ENCODE results near the gene TSPAN8.
"Not testable (repeated sequence)": the region's sequence is repeated elsewhere in the genome, so short reads cannot be mapped to it uniquely, and the experiment has no call there.

Gene TSPAN8

DNA sequence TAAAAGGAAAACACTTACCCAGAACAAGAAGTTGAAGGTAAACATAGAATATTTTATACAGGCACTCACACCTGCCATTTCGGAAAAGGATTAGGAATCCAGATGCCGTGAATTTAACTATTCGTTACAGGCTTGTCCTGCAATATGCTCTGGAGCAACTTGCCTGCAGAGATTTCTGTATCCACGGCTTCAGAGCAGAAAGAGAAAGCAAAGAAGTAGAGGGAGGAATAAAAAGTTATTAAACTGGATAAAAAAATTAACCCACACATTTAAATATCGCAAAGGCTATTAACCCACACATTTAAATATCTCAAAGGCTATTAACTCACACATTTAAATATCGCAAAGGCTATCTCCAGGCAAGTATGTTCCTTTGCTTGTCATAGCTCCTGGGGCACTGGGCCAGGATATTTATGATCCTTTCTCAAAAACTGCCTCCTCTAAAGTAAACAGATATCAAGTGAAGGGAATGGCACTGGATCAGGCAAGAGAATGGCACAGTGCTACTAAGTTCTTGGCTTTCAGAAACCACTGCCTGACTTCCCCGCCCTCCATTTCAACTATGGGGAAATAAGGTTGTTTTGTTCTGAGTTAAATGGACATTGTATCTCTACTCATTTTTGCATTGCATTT lies at the start of gene TSPAN8:
Gene TSPAN8, minus strand, starts transcription at position 399 of the 633 bp plus-strand sequence. Its CDS starts 321 bp downstream, at position 78.
- DNase-seq: no peak

DNA sequence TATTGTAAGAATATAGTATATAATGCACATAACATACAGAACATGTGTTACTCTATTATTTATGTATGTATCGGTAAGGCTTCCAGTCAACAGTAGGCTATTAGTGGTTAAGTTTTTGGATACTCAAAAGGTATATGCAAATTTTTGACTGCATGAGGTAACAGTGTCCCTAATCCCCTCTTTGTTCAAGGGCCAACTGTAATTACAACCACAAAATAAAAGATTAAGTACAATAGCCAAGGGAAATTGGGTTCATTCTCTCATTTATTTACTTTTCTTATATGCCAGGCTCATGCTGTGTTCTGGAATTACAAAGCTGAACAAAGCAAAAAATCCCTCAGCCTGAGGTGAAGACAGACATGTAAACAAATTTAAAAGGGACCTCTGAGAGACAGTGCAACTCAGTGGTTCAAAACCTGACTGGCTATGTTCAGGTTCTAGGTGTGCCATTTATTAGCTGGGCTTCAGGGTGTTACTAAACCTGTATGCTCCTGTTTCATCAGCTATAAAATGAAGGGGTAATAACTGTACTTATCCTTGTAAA lies 43.4 kb upstream of the TSPAN8 start:
- DNase-seq: no peak

DNA sequence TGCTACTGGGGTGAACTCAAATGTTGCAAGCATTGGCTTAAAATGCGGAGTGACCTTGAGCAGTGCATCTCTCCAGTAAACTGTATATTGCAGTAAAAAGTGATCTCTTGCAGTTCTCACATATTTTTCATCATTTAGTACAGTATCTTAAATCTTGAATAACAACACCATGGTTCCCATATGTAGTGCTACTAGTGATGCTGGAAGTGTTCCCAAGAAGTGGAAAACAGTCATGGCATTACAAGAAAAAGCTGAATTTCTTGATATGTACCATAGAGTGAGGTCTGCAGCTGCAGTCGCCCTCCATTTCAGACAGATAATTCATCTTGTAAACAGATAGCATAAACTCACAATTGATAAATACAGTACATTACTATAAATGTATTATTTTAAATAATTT lies 42.9 kb upstream of the TSPAN8 start:
- DNase-seq: no peak

DNA sequence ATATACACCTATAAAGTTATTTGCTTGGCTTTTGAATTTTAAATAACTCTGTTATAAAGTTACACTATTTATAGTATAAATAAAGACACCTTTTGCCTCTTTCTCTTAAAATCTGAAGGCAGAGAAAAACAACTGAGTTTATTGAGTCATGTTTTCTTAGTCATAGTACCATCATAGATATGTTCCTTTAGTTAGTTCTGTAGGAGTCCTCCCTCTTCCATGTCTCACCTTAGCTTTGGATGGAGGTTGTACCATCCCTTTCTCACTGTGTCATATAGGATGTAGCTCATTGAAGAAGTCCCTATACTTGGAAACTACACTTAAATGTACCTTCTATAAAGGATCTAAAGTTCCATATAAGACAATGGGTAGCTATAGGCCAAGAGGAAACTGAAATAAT lies 39.7 kb upstream of the TSPAN8 start:
- no peak for DNase-seq

DNA sequence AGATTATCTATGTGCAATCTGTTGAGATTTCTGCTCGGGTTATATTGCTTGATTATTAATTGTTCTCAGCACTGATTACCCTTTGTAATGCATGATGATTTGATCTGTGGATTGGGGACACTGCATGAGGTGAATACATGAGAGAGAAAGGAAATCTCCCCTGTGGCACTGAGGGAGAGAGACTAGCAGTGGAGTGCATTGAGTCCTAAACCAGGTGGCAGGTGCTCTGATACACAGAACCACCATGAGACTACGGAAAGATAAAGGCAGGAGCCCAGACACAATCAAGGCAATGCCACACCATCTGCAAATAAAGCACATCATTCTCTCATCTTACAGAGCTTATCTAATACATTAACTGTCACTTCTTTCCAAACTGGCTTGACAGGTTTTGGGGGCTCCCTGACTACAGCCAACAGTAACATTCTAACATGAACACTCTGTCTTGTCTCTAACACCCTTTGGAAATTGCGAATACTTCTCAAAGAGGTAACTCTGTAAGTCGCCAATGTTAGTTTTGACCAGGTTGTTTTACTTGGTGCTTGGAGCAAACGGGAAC lies 37.6 kb upstream of the TSPAN8 start:
- no peak for DNase-seq

DNA sequence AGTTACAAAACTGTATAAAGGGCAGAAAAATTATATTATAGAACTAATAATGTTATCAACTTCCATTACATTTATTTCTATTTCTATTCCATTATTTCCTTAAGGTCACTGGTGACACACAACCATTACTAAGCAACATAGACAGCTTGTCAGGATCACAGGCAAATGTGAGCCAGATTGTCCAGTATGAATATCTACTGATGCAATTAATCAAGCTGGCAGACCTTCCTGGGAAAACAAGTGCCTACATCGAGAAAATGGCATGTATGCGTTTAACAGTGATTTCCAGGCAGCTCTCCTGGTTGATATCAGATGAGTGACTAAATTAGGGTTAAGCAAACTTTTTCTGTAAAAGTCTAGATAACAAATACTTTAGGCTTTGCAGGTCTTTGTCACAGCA lies 36.9 kb upstream of the TSPAN8 start:
- DNase-seq: no peak

DNA sequence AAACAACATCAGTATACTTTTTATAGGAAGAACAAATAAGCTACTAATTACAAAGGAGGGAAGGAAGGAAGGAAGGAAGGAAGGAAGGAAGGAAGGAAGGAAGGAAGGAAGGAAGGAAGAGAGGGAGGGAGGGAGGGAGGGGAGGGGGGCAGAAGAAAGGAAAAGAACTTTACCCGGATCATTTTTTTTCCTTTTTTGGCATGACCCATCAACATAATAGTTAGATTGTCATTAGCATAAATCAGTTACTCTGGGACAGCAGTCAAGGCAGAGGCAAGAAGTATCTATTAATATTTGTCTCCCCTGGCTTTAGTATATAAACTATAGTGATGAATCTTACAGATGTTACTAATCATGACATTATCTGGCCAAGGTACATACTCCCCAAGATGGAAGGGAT lies 35.2 kb upstream of the TSPAN8 start:
- no peak for DNase-seq

DNA sequence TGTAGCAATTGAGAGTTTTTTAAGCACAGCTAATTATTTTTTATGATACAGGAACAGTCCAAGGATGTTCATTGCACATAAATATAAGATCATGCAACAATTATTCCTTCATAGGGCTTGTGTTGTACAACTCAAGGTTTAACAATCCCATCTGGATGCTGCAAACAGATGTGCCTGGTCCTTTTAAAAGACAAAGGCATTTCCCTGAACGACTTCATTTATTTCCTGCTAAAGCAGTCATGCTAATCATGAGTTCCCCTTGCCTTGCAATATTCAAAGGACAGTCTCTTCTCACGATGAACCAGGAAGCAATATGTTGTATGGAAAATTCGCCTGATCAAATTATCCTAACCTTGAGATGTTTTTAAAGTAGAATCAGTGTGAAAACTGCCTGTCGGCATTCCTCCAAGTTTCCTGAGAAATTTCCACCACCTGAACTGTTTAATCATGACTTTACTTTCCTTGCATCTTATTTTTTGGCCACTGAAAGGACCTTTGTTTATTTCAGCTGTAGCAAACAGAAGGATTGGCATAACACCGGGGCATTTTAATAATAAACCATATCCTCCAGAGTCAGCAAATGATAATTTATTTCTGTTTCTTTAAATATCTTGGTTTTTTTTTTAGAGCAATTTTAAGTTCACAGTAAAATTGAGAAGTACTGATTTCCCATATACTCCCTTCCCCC lies 33.9 kb upstream of the TSPAN8 start:
- DNase-seq: no peak

DNA sequence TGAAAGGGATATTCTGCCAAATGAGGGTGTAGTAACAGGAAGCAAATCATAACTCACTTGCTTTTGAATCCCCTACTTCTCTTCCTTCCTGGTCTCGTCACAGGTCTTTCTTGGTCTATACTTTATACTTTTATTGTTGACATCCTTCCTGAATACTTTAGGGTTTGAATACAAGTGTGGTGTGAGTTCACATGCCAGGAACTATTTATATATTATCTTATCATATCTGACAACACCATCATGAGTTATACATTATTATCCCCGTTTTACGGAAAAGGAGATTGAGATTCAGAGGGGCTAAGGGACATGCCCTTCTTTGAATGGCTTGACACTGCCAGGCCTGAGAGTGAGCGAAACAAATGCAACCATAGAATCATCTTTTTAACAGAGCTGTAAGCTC lies 33.0 kb upstream of the TSPAN8 start:
- DNase-seq: no peak

DNA sequence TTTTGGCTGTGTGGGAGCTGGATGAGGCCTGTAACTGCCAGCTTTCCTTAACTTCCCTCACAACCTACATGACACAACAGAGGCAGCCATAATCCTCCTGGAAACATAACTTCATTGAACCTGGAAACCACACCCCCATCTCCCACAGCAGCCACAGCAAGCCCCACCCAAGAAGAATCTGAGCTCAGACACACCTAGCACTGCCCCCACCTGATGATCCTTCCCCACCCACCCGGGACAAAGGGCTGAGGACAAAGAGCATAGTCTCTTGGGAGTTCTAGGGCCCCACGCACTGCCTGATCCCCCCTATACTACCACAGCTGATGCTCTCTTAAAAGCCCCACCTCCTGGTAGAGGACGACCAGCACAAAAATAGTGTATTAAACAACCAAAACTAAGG lies 29.6 kb upstream of the TSPAN8 start:
- no peak for DNase-seq

DNA sequence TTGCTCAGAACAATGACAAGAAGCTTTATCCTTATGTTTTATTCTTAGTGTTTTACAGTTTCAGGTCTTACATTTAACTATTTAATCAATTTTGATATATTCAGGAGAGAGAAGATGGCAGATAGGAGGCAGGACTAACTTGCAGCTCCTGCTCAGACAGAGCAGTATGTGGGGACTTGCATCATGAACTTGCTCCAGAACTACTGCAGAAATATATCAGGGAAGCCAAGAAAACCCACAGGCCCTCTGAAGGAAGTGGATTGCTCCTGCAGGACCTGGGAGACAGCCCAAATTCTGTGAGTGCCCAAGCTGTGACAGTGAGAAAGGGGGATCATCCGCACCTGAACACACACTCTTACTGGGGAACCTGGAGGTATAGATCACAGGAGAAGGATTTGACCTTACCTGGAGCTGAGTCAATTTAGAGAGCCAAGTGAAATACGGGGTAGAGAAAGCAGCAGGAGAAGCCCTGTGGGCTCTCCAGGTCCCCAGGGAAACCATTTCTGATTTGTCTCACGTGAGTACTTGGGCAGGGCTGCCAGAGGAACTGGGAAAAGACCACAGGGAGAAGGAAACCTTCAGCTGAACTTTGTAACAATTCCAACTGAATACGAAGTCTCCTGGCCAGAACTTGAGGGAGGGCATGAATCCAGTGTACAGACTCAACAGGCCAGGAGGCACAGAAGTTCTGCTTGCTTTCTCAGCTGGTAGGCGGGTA lies 28.9 kb upstream of the TSPAN8 start:
- no peak for DNase-seq

DNA sequence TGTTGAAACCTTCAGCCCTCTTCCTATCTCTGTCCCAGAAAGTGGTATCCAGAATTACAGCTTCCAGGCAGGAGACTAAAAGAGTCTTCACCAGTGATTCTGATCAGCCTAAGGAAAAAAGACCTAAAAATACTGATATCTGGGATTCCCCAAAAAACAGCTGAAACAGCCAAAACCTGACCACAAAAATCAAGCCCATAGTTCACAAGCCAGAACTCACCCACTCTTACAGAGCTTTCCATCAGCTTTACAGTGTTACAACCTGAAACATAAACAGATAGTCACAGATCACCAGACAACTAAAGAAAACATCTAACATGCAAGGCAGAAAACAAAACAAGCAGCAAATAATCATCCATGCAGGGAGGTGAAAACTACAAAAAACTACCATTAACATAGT lies 26.0 kb upstream of the TSPAN8 start:
- DNase-seq: no peak

DNA sequence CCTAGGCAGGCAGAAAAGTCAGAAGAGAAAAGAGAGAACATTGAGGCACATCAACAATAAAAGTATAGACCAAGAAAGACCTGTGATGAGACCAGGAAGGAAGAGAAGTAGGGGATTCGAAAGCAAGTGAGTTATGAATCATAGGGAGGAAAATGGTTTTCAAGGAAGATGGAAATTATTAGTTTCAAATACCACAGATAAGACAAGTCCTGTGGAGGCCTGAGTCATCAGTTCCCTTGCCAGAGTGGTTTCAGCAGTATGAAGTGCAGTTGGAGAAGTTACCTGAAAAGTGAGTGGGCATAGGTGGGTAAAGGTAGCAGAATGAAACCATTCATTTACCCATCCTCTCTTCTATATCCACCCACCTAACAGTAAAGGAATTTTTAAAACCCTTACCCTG lies 25.2 kb upstream of the TSPAN8 start:
- no peak for DNase-seq

DNA sequence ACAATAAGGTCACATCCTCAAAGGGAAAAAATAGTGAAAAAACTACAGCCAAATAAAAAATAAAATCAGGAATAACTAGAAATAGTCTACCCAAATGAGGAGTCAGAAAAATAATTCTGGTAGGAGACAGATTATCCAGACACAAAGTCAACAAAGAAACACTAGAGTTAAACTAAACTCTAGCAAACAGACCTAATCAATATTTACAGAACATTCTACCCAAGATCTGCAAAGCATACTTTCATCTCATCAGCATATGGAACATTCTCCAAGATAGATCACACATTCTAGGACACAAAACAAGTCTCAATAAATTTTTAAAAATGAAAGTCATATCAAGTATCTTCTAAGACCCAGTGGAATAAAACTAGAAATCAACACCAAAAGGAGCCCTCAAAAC lies 20.4 kb upstream of the TSPAN8 start:
- DNase-seq: no peak

DNA sequence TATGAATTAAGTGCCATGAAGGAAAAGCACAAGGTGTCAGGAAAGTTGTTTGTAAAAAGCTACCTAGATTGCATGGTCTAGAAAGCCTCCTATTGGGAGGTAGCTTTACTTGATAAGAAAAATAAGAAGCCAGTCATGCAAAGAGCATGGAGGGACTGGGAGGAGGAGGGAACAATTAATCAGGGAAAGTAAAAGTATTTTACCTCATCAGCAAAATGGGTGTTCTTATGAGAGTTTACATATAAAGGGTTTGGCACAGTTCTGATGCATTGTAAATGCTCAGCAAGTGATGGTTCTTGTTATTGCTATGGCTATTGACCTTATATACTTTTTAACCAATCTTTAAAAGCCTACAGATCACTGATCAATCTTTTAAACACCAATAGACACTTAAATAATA lies 17.0 kb upstream of the TSPAN8 start:
- DNase-seq: no peak

DNA sequence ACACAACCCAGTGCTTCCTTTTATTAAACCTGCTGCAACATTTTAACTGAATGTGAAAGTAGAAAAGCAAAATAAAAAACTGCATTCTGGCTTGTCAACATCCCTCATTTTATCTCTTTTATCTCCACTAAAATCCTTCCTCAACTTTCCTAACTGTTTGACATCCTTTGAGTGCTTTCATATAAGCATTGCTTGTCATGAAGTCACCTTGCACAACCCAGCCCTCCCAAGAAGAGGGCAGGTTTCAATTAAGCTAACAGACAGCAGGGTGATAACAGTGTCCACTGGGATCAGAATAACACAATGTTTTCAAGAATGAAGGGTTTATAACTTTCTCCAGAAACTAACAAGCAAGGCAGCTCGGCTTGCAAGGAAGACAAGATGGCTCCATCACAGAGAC lies 16.3 kb upstream of the TSPAN8 start:
- no peak for DNase-seq

DNA sequence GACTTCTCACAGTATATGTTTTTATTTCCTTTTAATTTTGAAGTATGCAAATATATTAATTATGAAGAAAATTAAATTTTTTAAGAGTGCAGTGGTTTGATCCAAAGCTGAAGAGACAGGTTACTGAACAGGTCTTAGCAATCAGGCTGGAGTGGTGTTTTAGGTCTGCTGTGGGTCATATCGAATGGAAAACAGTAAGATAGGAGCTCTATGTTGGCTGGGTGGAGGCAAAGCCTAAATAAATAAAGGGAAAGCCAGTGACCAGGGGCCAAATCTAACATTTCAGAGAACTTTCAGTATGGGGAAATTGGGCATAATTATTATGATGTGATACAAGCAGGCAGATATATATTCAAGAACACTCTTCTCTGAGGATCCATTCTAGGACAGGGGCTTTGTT lies 12.7 kb upstream of the TSPAN8 start:
- no peak for DNase-seq

DNA sequence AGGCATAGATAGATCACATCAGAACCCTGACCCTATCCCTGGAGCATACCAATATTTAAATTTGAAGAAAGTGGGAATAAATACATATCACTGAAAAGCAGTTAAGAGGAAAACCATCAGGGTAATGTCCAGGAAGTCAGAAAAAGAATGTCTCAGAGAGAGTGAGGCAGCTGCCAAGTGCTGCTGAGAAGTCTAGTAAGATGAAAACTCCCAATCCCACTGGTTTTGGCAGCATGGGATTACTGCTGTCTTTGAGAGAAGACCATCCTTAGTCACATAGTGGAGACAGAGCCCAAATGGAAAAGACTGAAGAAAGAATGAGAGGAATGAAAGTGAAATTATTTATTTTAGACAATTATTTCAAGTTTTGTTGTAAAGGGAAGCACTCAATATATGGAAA lies 11.5 kb upstream of the TSPAN8 start:
- DNase-seq: no peak

DNA sequence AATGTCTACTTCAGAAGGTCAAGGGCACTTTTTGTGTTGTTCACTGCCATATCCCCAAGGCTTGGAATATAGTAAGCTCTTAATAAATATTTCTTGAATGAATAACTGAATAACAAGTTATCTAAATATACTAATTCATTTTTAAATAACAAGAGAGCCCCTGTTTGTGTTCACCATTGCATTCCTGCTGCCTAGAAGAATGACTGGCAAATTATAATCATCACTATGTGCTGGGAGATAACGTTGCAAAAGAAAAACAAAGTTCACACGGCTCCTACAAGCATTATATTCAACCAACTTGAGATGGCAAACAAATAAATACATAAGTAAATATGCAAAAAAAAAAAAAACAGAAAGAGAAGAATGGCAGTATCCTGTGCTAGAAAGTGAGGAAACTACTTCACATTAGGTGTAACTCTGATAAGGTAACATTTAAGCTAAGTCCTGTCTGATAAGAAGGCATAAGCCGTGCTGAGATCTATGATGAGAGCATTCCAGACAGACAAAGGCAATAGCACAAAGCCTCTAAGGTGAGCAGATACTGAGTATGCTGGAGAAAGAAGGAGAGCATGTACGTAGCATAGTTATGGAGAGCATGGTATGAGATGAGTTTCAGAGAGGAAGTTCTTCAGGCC lies 9.2 kb upstream of the TSPAN8 start:
- DNase-seq: no peak

DNA sequence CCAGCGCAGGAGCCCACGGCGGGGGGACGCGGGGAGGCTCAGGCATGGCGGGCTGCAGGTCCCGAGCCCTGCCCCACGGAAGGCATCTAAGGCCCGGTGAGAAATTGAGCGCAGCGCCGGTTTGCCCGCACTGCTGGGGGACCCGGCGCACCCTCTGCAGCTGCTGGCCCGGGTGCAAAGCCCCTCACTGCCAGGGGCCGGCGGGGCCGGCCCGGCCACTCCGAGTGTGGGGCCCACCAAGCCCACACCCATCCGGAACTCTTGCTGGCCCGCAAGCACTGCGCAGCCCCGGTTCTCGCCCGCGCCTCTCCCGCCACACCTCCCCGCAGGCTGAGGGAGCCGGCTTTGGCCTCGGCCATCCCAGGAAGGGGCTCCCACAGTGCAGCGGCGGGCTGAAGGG lies 8.5 kb upstream of the TSPAN8 start:
- no peak for DNase-seq

DNA sequence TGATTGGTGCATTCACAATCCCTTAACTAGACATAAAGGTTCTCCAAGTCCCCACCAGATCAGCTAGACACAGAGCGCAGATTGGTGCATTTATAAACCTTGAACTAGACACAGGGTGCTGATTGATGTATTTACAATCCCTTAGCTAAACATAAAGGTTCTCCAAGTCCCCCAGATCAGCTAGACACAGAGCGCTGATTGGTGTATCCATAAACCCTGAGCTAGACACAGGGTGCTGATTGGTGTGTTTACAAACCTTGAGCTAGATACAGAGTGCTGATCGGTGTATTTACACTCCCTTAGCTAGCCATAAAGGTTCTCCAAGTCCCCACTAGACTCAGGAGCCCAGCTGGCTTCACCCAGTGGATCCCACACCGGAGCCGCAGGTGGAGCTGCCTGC lies 8.0 kb upstream of the TSPAN8 start:
- not testable (repeated sequence) for DNase-seq

DNA sequence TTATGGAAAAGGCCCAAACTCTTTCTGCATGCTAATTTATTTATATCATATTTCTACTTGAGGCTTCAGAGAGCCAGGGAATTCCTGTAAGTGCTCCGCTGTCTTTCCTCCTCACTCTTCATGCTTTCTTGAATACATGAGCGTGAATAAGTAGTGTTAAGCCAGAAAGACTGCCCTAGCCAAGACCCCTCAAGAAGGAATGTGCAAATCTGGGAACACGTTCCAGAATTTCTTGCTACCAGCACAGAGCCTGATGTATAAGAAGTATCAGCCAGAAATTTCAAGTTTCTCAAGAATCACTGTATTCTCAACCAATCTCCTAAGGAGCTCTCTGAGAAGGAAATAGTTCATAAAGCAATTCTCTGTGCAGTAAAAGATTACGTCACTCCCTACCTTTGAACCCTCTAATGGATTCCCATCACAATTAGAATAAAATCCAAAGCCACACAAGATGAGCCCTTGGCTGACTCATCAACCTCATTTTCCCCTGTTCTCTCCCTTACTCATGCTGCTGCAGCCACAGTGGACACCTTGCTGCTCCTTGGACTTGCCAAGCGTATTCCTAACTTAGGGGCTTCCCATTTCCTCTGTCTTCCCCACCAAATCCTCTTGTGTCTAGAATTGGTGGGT lies 6.9 kb upstream of the TSPAN8 start:
- DNase-seq: no peak

DNA sequence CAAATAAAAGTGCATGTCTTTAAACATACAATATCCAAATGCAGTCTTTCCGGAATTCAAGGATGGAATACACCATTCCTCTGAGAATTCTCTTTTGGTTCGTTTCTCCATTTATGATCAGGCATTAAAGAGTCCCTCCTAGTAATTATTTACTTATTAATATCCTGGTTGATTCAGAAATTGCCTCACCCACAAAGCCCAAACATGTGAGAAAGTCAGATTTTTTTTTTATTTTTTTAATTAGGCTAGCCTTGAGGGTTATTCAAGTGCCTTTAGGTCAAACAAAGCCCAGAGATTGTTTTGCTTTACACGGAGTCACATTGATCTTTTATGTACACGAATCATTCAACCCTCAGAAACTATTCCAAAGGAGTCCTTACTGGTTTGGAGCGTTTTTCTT lies 6.4 kb upstream of the TSPAN8 start:
- DNase-seq: no peak

Measured in activated CD4-positive, alpha-beta T cell treated with anti-CD3 and anti-CD28 coated beads, Interleukin-2, Interleukin-6, amounts not matched to agents 100 ng/mL and 50 ng/mL, durations not matched to agents 16 hours and 8 hours (primary cell).